ENCODE data around the gene BUB1.

Gene BUB1

GRCh38 chr2:110678457-110679336, 834 bp upstream of the BUB1 start:
- TF ChIP-seq, protein P1, sequence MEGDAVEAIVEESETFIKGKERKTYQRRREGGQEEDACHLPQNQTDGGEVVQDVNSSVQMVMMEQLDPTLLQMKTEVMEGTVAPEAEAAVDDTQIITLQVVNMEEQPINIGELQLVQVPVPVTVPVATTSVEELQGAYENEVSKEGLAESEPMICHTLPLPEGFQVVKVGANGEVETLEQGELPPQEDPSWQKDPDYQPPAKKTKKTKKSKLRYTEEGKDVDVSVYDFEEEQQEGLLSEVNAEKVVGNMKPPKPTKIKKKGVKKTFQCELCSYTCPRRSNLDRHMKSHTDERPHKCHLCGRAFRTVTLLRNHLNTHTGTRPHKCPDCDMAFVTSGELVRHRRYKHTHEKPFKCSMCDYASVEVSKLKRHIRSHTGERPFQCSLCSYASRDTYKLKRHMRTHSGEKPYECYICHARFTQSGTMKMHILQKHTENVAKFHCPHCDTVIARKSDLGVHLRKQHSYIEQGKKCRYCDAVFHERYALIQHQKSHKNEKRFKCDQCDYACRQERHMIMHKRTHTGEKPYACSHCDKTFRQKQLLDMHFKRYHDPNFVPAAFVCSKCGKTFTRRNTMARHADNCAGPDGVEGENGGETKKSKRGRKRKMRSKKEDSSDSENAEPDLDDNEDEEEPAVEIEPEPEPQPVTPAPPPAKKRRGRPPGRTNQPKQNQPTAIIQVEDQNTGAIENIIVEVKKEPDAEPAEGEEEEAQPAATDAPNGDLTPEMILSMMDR (IDR thresholded peaks at IDR 0.05; ENCODE audit: low read depth, low read length), result no peak
- no peak for DNase-seq (ENCODE audit: extremely low read depth, low read depth)

GRCh38 chr2:110677080-110677479, 783 bp downstream of the BUB1 start:
- TF ChIP-seq, protein P1 (IDR thresholded peaks at IDR 0.05; ENCODE audit: low read depth, low read length), result no peak
- no peak for DNase-seq (ENCODE audit: extremely low read depth, low read depth)

- no peak for DNase-seq (ENCODE audit: extremely low read depth, low read depth)
- TF ChIP-seq, protein P1 (IDR thresholded peaks at IDR 0.05; ENCODE audit: low read depth, low read length), result no peak
These were observed 2.2 kb downstream of the BUB1 start for GRCh38 chr2:110675679-110676078.

DNA sequence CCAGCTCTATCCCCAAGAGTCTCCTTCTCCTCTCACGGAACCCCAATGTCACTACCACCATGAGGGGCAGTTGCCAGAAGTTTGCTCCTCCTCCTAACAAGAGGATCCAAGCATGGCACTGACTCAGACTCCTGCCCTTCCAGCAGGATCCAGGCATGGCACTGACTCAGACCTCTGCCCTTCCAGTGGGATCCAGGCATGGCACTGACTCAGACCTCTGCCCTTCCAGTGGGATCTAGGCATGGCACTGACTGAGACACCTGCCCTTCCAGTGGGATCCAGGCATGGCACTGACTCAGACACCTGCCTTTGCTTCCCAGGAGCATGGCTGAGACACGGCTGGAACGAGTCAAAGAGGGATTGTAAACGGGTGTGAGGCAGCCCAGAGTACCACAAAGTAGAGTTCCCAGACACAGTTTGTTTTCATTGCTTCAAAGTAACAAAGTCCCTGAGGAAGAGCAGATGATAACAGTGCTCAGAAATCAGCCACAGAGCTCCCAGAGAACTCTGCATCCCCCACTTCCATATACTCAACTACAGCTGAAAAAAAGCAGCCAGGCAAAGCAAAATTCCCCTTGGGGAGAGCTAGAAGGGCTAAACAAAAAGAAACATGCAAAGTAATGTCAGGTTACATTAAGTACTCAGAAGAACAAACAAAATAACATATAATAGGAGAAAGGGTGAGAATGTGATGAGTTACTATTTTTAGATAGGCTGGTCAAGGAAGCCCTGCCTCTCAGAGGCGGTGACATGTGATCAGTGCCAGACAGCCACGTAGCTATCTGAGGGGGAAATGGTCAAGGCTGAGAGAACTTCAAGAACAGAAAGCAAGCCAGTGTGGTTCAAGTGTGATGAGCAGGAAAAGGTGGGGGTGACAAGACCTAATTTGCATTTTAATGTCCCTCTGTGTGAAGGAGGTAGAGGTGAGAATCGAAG, 3.0 kb downstream of the BUB1 start:
- no peak for DNase-seq (ENCODE audit: extremely low read depth, low read depth)

DNA sequence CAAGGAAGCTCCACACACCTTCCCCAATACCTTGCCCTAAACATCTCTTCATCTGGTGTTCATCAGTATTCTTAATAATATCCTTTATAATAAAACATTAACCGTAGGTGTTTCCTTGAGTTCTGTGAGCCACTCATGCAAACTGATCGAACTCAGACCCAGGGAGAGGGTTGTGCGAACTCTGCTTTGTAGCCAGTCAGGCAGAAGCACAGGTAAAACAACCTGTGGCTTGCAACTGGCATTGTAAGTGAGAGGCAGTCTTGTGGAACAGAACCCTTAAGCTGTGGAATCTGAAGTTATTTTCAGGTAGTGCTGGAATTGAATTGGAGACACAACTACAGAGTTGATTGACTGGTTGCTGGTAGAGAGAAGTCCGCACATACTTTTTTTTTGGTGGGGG, 4.7 kb downstream of the BUB1 start:
- no peak for DNase-seq (ENCODE audit: extremely low read depth, low read depth)
- TF ChIP-seq, protein P1 (IDR thresholded peaks at IDR 0.05; ENCODE audit: low read depth, low read length), result no peak

More for the DNA sequence above, 3.0 kb downstream of the BUB1 start:
- TF ChIP-seq, protein P1 (IDR thresholded peaks at IDR 0.05; ENCODE audit: low read depth, low read length), result no peak

DNA sequence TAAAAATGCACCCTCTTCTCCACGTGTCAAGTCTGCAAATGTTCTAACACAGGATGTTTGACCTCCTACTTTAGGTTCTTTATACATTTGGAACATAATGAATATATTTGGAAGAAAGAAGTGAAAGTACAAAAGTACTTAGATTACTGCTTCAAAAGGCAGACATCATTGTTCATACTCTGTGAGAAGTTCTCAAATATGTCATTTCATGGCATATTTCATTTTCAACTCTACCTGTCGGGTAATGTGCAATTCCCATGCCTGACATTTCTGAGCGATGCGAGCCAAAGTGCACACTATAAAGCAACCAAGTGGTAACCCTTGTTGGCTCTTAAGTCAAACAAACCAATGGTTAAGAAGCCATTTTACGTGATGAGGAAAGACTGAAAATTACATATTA, 7.0 kb downstream of the BUB1 start:
- DNase-seq (ENCODE audit: extremely low read depth, low read depth), result no peak
- TF ChIP-seq, protein P1 (IDR thresholded peaks at IDR 0.05; ENCODE audit: low read depth, low read length), result no peak
